Hematopoietic multipotent progenitor cell treated with erythropoietin and hydrocortisone succinate and interleukin-3 and kit ligand, for 8 days (in vitro differentiated cells): ENCODE results near the gene ZNF565.
"Not testable (repeated sequence)": the region's sequence is repeated elsewhere in the genome, so short reads cannot be mapped to it uniquely, and the experiment has no call there.

ENCODE experiments used
- DNase-seq: peaks from one replicate; pipeline ENCODE4 v3.0.0-alpha.2; 2015

The ZNF565 gene

GRCh38 chr19:36210497-36210896 is 4.0 kb downstream of the ZNF565 start:
- no peak for DNase-seq

GRCh38 chr19:36209372-36209771 is 5.1 kb downstream of the ZNF565 start:
- DNase-seq = no peak

- DNase-seq = no peak
Observed at GRCh38 chr19:36207605-36208252, 6.7 kb downstream of the ZNF565 start.

- DNase-seq = no peak
Observed at GRCh38 chr19:36203293-36203692, 11.2 kb downstream of the ZNF565 start.

- no peak for DNase-seq
Observed at GRCh38 chr19:36201684-36202083, 12.8 kb downstream of the ZNF565 start.

- DNase-seq = no peak
Observed at GRCh38 chr19:36198119-36198518, 16.3 kb downstream of the ZNF565 start.

GRCh38 chr19:36196249-36196648 is 18.2 kb downstream of the ZNF565 start:
- no peak for DNase-seq

GRCh38 chr19:36186722-36187121 is 27.7 kb downstream of the ZNF565 start:
- DNase-seq = not testable (repeated sequence)

GRCh38 chr19:36183245-36183628 is 31.2 kb downstream of the ZNF565 start:
- no peak for DNase-seq

- no peak for DNase-seq
Observed at GRCh38 chr19:36182612-36183244, 31.7 kb downstream of the ZNF565 start.

GRCh38 chr19:36179077-36179476 is 35.4 kb downstream of the ZNF565 start:
- DNase-seq = not testable (repeated sequence)

- not testable (repeated sequence) for DNase-seq
Observed at GRCh38 chr19:36173846-36174245, 40.6 kb downstream of the ZNF565 start.

GRCh38 chr19:36172852-36173251 is 41.6 kb downstream of the ZNF565 start:
- DNase-seq = no peak

GRCh38 chr19:36169084-36169760 is 45.2 kb downstream of the ZNF565 start:
- DNase-seq = no peak

GRCh38 chr19:36163813-36164212 is 50.7 kb downstream of the ZNF565 start:
- no peak for DNase-seq

- no peak for DNase-seq
Observed at GRCh38 chr19:36160821-36161596, 53.5 kb downstream of the ZNF565 start.

GRCh38 chr19:36153126-36153525 is 61.3 kb downstream of the ZNF565 start:
- DNase-seq = no peak

- no peak for DNase-seq
Observed at GRCh38 chr19:36152352-36153091, 61.9 kb downstream of the ZNF565 start, which contains the start of gene COX7A1. COX7A1 (minus strand) TSS chr19:36152447; CDS start chr19:36152407, 40 bp downstream.

- DNase-seq = no peak
Observed at GRCh38 chr19:36152019-36152351, 62.5 kb downstream of the ZNF565 start.

- DNase-seq = no peak
Observed at GRCh38 chr19:36151144-36152018, 63.1 kb downstream of the ZNF565 start.

GRCh38 chr19:36150586-36150985 is 63.9 kb downstream of the ZNF565 start:
- no peak for DNase-seq
